SU-DHL-6 (cell line): ENCODE measurements around the gene CSF3R.

Source experiments
- CTCF ChIP-seq: fragments of 200-600 bp; sonication (generic); IDR thresholded peaks from one replicate; pipeline ENCODE4 v1.5.1; 2017; ENCODE audit warnings: antibody characterized with exemption, mild to moderate bottlenecking, low read length, moderate library complexity; ENCODE audit not compliant: insufficient read depth, poor library complexity, severe bottlenecking
- EZH2phosphoT487 ChIP-seq: fragments of 200-600 bp; sonication (generic), shearing (Covaris generic); conservative IDR thresholded peaks from 2 replicates; pipeline ENCODE4 v1.6.1; 2018; ENCODE audit warnings: mild to moderate bottlenecking, antibody characterized with exemption, low read length, moderate library complexity, mixed read lengths

GRCh38 chr1:36436821-36437220 lies 45.9 kb downstream of the CSF3R start:
- no peak for TF ChIP-seq CTCF
- no peak for TF ChIP-seq EZH2phosphoT487
